Measurements from ENCODE around the gene INPP5F.

The INPP5F gene

DNA sequence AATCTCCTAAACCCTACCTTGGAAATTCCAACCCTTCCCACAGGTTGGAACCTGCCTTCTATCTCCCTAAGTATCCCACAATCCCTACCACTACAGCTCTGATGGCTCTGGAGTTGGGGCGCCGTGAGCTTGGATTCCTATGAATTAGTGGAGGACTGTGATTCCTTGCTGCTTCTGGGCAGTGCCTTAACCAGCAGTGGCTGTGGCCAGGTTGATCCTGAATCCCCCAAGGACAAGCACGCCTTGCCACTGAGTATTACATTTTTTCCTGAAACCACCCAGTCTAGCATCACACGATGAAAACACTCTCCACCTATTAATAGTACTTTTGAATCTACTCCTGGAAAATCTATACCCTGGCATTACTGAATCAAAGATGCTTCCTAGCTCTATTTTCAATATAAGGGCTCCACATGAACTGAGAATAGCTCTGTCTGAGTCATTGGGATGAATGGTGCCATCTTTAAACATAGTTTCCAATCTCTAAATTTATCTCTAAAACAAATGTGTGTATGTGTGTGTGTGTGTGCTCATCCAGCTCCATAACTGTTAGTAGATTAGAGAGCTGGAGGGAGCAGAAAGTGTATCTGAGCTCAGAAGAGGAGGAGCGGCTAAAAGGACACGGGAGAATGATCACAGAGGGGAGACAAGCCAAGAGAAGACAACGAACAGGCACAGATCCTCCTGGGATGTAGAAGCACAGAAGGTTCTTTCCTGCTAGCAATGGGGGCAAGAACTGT lies 11.9 kb upstream of the INPP5F start:
- Mint-ChIP-seq H3K4me1 (peaks cover 14% of the 10 kb centered on the region), H3K4me3 (no peak overlapping the region), H3K27me3 (ENCODE audit: low read depth) (peaks cover 4% of the 10 kb centered on the region), H3K36me3 (ENCODE audit: low read depth) (no peaks in the 10 kb centered on the region), H3K9me3 (peaks cover 7% of the 10 kb centered on the region), H3K27ac (peak overlapping the region in 2 of 3 experiments; percentile 2 to 34)
- TF ChIP-seq, protein P1, sequence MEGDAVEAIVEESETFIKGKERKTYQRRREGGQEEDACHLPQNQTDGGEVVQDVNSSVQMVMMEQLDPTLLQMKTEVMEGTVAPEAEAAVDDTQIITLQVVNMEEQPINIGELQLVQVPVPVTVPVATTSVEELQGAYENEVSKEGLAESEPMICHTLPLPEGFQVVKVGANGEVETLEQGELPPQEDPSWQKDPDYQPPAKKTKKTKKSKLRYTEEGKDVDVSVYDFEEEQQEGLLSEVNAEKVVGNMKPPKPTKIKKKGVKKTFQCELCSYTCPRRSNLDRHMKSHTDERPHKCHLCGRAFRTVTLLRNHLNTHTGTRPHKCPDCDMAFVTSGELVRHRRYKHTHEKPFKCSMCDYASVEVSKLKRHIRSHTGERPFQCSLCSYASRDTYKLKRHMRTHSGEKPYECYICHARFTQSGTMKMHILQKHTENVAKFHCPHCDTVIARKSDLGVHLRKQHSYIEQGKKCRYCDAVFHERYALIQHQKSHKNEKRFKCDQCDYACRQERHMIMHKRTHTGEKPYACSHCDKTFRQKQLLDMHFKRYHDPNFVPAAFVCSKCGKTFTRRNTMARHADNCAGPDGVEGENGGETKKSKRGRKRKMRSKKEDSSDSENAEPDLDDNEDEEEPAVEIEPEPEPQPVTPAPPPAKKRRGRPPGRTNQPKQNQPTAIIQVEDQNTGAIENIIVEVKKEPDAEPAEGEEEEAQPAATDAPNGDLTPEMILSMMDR (IDR thresholded peaks at IDR 0.05; ENCODE audit: unreplicated experiment in 3 of 3): no peak

DNA sequence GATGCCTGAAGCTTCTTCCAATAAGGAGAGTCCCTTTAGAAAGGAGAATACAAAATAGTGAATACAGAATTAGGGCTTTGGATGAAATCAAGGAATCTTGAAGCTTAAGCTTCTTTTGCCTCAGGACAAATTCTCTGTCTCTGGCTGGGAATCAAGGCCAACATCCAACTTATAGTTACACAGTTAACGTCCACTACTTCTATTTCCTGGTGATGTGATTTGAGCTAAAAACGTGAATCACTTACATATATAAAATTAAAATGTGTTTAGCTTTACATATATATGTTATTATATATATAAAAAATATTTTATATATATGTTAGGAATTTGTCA lies 11.4 kb upstream of the INPP5F start:
- Mint-ChIP-seq H3K27me3 (ENCODE audit: low read depth) (peaks cover 4% of the 10 kb centered on the region), H3K27ac (peak overlapping the region in 2 of 3 experiments; percentile 2 to 34), H3K4me3 (no peak overlapping the region), H3K4me1 (peaks cover 14% of the 10 kb centered on the region), H3K36me3 (ENCODE audit: low read depth) (no peaks in the 10 kb centered on the region), H3K9me3 (peaks cover 5% of the 10 kb centered on the region)
- TF ChIP-seq, protein P1 (IDR thresholded peaks at IDR 0.05; ENCODE audit: unreplicated experiment in 3 of 3): no peak

DNA sequence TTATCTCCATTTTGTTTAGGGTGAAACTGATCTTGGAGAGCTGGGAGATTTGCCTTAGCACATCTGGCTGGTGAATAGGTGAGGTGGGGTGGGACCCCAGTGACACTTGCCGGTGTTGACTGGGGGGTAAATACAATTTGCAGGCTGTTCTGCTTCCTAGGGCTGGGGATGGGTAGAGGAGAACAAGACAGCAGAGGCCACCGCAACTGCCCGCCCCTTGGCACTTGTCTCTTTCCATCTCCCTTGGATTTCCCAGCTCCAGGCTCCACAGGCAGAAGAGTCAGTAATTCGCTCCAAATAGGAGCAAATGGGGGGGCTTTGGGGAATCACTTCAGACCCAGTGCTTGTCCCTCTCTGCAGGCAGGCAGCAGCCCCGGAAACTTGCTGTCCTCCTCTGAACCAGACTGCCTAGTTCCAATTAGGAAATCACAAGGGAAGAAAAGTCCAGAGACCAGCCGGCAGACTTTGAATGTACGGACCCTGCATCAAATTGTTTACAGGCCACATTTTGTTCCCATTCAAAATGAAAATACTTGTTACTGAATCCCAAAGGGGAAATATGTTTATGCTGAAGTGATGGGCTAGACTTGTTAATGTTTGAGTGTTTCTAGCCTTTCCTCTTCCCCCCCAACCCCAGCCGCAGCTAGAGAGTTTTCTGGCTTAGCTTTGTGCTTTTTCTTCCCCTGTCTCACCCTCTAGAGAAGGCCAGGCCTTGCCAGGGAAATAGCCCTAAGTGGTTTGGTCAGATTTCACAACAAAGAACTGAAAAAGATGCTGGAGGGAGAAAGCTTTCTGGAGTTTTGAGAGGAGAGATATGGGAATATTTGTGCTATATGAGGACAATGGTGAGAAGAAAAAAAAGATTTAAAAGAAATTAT lies 10.0 kb upstream of the INPP5F start:
- Mint-ChIP-seq H3K27ac (peak overlapping the region; percentile 9 to 62 (median 26)), H3K4me3 (no peak overlapping the region), H3K27me3 (ENCODE audit: low read depth) (peaks cover 4% of the 10 kb centered on the region), H3K36me3 (ENCODE audit: low read depth) (peaks cover 4% of the 10 kb centered on the region), H3K9me3 (peaks cover 10% of the 10 kb centered on the region), H3K4me1 (peaks cover 14% of the 10 kb centered on the region)
- TF ChIP-seq, protein P1 (IDR thresholded peaks at IDR 0.05; ENCODE audit: unreplicated experiment in 3 of 3): no peak

DNA sequence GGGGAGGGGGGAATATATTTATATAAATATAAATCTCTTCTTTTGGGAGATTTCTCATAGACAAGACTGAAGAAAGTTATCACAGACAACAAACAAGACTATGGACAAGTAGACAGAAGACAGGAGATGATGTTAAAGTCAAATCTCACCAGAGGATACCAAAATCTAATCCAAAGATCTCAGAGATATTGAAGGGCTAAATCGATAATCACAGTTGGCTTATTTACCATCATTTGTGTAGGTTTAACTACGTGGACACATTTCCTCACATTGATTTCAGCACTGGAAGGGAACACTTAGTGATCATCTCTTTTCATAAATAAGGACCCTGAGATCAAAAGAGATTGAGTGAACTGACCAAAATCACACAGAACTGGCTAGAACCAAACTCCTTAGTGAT lies 2.7 kb upstream of the INPP5F start:
- H3K36me3 Mint-ChIP-seq (ENCODE audit: low read depth): peaks cover 4% of the 10 kb centered on the region
- peak overlapping the region in 2 of 3 experiments; percentile 4 to 61 for H3K4me3 Mint-ChIP-seq
- H3K9me3 Mint-ChIP-seq: peaks cover 5% of the 10 kb centered on the region
- H3K27ac Mint-ChIP-seq: peak overlapping the region; percentile 72 to 86 (median 81)
- peaks cover 39% of the 10 kb centered on the region for H3K4me1 Mint-ChIP-seq
- no peaks in the 10 kb centered on the region for H3K27me3 Mint-ChIP-seq (ENCODE audit: low read depth)
- TF ChIP-seq, protein P1 (IDR thresholded peaks at IDR 0.05; ENCODE audit: unreplicated experiment in 3 of 3): no peak

DNA sequence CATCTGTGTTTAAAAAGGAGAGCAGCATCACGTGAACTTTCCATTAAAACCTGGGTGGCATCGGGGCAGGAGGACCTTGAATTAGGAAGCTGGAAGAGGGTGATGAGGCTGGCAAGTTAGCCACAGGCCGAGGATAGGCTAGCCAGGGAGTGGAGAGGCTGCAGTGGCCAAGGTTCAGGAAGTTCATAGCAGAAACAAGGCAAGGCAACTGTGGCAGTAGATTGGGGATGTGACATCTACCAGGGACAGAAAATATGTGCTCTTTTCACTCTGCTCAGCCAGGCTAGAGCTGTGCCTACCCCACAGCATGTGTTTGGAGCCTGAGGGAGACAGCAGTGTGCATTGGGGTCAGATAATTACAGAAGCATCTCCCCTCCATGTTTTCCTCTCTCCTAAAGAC lies 2.2 kb upstream of the INPP5F start:
- Mint-ChIP-seq H3K9me3 (peaks cover 5% of the 10 kb centered on the region), H3K27me3 (ENCODE audit: low read depth) (no peaks in the 10 kb centered on the region), H3K4me3 (peak overlapping the region; percentile 48 to 61 (median 57)), H3K4me1 (peaks cover 39% of the 10 kb centered on the region), H3K36me3 (ENCODE audit: low read depth) (peaks cover 4% of the 10 kb centered on the region), H3K27ac (peak overlapping the region; percentile 72 to 86 (median 81))
- TF ChIP-seq, protein P1 (IDR thresholded peaks at IDR 0.05; ENCODE audit: unreplicated experiment in 3 of 3): no peak
